ENCODE measurements around the gene CCDC12. TPM values are rescaled to one million over a fixed set of nuclear protein-coding genes. Genes with fewer than 3 reads are reported as not detected.
A peak's percentile ranks its signal among the peaks of the same experiment; 100 is the strongest.

The CCDC12 gene
- total RNA-seq, 1 donor from 2014 or later = 25.3 TPM

GRCh38 chr3:46883054-46883829 lies 93.3 kb downstream of the CCDC12 start:
- FAIRE-seq (no peak), DNase-seq (ENCODE audit: low spot score in 2 of 2) (peak in 1 of 2 donors; percentile 59)

GRCh38 chr3:46882377-46883053 lies 94.0 kb downstream of the CCDC12 start:
- DNase-seq (ENCODE audit: low spot score in 2 of 2) (peak in 1 of 2 donors; percentile 48), FAIRE-seq (no peak)

DNA sequence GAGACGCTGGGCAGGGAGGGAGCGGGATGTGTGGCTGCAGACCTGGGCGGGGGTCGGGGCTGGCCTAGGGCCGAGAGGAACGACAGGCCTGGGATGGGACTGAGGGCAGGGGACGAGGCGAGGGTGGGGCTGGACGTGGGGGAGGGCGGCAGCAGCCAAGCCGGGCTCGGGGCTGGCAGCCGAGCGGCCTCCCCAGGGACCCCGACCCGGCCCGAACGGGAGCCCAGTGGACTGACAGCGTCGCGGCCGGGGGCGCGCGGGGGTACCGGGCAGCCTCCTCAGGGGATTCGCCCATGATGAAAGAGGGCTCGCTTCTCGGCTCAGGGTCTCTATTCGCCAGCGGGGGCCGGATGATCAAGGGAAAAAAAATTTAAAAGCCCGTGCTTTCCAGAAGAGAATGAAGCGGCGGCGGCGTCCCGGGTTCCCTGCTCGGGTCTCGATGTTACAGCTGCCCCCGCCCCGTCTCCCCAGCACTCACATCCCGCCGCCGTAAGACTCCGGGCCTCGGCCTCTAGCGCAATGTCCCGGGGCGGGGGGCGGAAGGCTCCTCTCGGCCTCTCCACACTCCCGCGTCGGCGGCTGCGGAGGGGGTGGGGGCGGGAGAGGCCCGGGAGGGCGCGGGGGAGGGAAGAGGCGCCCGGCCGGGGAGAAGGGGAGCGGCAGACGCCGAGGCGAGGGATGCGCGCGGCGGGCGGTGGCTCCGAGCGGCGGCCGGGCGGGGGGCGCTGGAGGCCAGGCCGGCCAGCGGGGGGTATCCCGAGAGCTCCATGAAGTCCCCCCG lies 94.8 kb downstream of the CCDC12 start:
- DNase-seq (ENCODE audit: low spot score in 2 of 2) (peak in 1 of 2 donors; percentile 70), FAIRE-seq (no peak)

- DNase-seq (ENCODE audit: low spot score in 2 of 2) (no peak), FAIRE-seq (no peak)
Observed at GRCh38 chr3:46880884-46881595, 95.5 kb downstream of the CCDC12 start.

DNA sequence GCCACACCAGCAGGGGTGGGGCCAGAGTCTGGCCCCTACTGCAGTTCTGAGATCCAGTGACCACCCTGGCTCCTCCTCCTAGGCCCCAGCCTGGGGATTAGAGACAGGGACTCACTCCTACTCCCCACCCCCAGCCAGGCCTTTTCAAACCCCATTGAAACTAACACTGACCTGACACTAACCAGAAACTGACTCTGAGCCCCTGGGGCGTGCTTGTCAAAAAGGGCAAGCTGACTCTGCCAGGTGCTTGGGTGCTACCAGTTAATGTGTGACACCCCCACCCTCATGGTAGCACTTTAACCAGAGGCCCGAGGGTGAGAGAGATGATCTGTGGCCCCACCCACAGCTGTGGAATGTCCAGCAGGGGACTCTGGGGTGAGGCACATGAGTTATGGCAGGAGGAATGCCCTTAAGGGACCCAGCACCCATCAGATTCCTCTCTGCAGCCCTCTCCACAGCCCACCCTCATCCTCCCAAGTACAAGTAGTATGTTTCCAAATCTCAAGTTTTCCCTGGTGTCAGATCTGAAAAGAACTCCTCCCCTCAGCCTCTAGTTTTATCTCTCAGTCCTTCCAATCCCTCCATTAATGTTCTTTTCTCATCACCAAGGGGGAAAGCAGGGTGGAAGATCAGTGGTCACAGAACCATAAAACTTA lies 97.6 kb downstream of the CCDC12 start:
- FAIRE-seq (no peak), DNase-seq (ENCODE audit: low spot score in 2 of 2) (no peak)

DNA sequence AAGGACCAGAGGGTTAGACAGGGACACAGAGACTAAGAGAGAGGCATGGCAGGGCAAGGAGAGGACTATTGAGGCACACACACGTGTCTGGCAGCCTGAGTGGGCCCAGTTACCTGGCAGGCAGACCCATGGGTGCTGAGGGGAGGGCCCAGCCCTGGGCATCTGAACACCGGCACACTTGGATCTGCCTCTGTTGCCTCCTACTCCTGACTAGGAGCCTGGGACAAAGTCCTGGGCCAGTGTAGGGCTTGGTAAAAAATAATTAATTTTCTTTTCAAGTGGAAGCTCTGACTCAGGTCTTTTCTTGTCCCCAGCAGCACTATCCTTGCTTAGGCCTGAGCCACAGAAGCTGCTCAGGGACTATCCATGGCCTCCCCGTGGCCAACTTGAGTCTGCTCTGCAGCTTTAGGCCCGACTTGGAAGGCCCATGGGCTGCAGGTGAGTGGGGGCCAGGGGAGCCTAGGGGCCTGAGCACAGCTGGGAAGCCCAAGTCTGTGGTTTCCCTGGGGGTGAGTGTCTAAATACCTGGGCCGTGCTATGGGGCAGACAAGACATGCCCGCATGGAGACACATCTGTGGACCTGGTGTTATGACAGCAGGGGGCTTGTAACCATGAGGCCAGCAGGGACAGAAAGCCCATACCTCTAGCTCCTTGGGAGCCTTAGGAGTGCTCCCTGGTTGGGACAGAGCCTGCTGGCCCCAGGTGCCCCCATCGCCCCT lies 99.0 kb downstream of the CCDC12 start, which contains the start of gene PTH1R:
TSS of gene PTH1R (plus strand) at position 316 of the 720 bp plus-strand sequence. CDS start 5,839 bp downstream, outside the sequence.
- DNase-seq (ENCODE audit: low spot score in 2 of 2) (no peak), FAIRE-seq (no peak)

DNA sequence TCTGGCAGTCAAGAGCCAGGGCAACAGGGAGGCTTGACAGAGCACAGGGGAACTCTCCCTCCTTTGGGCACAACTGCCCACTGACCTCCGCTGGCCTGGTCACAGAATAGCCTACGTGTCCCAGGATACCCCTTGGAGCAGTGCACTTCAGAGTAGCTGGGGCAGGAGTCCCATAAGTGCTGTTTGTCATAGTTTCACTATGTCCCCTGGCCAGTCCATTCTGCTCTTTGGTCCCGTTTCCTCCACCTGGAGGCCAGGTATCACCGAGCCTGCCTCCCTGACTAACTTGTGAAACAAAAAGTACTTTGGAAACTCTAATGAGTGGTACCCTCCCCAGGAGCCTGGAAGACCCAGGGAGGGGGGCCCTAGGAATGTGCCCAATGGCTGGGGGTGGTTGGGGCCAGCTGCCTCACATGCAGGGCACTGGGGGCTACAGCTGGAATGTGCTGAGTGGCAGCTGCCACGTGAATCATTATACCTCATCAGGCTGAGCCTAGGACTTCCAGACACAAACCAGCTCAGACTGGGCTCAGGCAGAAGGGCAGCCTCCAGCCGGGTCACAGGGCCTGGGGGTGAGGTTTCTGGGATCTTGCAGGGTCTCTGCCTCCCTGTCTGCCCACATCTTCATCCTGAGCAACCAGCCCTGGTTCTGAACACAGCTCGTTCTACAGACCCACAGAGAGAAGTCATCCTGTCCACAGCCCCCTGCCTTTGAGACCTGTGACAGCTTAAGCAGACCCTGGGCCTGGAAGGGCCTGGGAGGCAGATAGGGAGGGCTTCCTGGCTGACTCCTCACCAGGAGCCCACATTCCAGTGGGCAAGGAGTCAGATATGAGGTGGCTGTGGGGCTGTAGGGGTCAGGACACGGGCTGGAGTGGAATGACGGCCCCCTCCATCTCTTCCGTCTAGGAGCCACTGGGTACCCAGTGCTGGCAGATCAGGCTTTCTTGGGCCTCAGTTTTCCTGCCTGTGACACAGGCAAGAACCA lies 99.9 kb downstream of the CCDC12 start:
- DNase-seq (ENCODE audit: low spot score in 2 of 2) (no peak), FAIRE-seq (no peak)

DNA sequence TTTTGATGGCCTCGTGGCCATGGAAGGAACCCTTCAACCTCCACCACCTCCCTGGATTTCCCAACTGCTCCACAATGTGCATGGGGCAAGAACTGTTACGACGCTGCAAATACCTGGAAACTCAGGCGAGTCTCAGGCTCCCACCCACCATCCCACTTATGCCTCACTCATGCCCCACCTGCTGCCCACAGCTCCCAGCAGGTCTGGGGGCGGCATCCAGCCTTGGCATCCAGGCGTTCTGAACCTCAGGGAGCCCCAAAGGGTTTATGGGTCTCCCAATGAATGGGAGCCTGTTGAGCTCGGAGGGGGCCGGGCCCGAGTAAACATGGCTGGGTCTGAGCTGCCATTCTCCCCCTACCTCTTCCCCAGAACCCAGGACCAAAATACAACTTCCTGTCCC lies 101.0 kb downstream of the CCDC12 start:
- FAIRE-seq (no peak), DNase-seq (ENCODE audit: low spot score in 2 of 2) (no peak)

DNA sequence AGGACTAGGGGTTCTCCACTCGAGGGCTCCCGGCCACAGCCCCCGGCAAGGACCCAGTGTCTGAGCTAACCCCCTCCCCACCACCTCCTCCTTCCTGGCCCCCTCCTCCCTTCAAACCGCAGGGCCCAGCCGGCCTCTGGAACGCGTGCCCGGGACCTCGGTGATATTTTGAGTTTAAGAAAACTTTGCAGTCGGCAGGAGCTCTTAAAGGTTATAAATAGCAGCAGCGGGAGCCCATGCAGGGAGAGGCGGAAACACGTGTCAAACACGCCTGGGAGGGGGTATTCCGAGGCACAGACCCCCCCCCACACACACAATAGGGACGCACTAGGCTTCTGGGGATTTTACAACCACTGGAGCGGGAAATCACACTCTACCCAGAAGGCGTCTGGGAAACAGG lies 102.1 kb downstream of the CCDC12 start:
- no peak for DNase-seq (ENCODE audit: low spot score in 2 of 2)
- FAIRE-seq = no peak

GRCh38 chr3:46873521-46873920 lies 103.0 kb downstream of the CCDC12 start:
- FAIRE-seq (no peak), DNase-seq (ENCODE audit: low spot score in 2 of 2) (no peak)

Small RNA genes lying within 50 kb of the gene (small RNA-seq; reads per million reads assigned to genes)
- not detected for gene AC109583.2

Other genes with a start within 250 kb of the CCDC12 start
- gene MYL3, start 113.3 kb downstream of the CCDC12 start, total RNA-seq = not detected
- gene PTH1R, start 99.0 kb downstream of the CCDC12 start, total RNA-seq = 2.0 TPM
- gene NBEAL2, start 2.9 kb upstream of the CCDC12 start, total RNA-seq = 4.9 TPM
- 77.5 TPM for gene SETD2, start 187.4 kb upstream of the CCDC12 start, total RNA-seq

All from frontal cortex (tissue), 4 donors.